KG1 (cell line): ENCODE measurements around the gene PLPPR3.
"Not testable (repeated sequence)": the region's sequence is repeated elsewhere in the genome, so short reads cannot be mapped to it uniquely, and the experiment has no call there.

ENCODE experiments used
- DNase-seq: peaks from one replicate; lab custom pipeline; 2025; lab: John Stamatoyannopoulos, UW

PLPPR3 gene

GRCh38 chr19:853614-854220 lies 32.0 kb upstream of the PLPPR3 start:
- not testable (repeated sequence) for DNase-seq

GRCh38 chr19:853014-853585 lies 31.3 kb upstream of the PLPPR3 start:
- DNase-seq = no peak

- no peak for DNase-seq
These were observed 30.6 kb upstream of the PLPPR3 start, which contains the start of gene ELANE for GRCh38 chr19:852136-853013. Gene ELANE, plus strand, starts transcription at chr19:852303. Its CDS starts 26 bp downstream, at chr19:852329.

GRCh38 chr19:850979-851335 lies 29.2 kb upstream of the PLPPR3 start:
- no peak for DNase-seq

GRCh38 chr19:850221-850978 lies 28.6 kb upstream of the PLPPR3 start:
- DNase-seq = no peak

GRCh38 chr19:849195-849594 lies 27.4 kb upstream of the PLPPR3 start:
- DNase-seq = not testable (repeated sequence)

GRCh38 chr19:848386-848921 lies 26.7 kb upstream of the PLPPR3 start:
- DNase-seq = no peak

- DNase-seq = no peak
These were observed 24.2 kb upstream of the PLPPR3 start for GRCh38 chr19:845707-846521.

GRCh38 chr19:844546-844971 lies 22.8 kb upstream of the PLPPR3 start:
- no peak for DNase-seq

- DNase-seq = no peak
These were observed 22.2 kb upstream of the PLPPR3 start for GRCh38 chr19:843836-844545.

- no peak for DNase-seq
These were observed 21.6 kb upstream of the PLPPR3 start for GRCh38 chr19:843180-843835.

GRCh38 chr19:842802-843179 lies 21.0 kb upstream of the PLPPR3 start:
- DNase-seq = not testable (repeated sequence)

GRCh38 chr19:840519-841206 lies 18.9 kb upstream of the PLPPR3 start, which contains the start of gene PRTN3:
Gene PRTN3, plus strand, starts transcription at chr19:840999. Its CDS starts 10 bp downstream, at chr19:841009.
- no peak for DNase-seq

- DNase-seq = no peak
These were observed 13.6 kb upstream of the PLPPR3 start for GRCh38 chr19:835210-835810.

GRCh38 chr19:834216-834615 lies 12.5 kb upstream of the PLPPR3 start:
- no peak for DNase-seq

- DNase-seq = no peak
These were observed 9.9 kb upstream of the PLPPR3 start for GRCh38 chr19:831407-832369.

GRCh38 chr19:829129-829758 lies 7.5 kb upstream of the PLPPR3 start:
- no peak for DNase-seq
